Measurements from ENCODE around the gene DHX35. TPM values are rescaled to one million over a fixed set of nuclear protein-coding genes. Genes with fewer than 3 reads are reported as not detected.

Gene DHX35
- total RNA-seq, 1 experiment from 2014 or later: 11.2 TPM

- Histone ChIP-seq H3K27me3 (ENCODE audit: insufficient read depth, low read length) (no peaks in the 10 kb centered on the region), H3K4me2 (ENCODE audit: low read length) (no peak overlapping the region), H4K20me1 (ENCODE audit: insufficient read depth) (no peaks in the 10 kb centered on the region), H3K27ac (ENCODE audit: low read depth, low read length) (no peak overlapping the region), H3K9me3 (ENCODE audit: control insufficient read depth in 1 of 2, insufficient read depth in 1 of 2, low read depth in 1 of 2, low read length in 2 of 2) (no peaks in the 10 kb centered on the region), H3K9me2 (ENCODE audit: insufficient read depth) (no peaks in the 10 kb centered on the region), H3K36me3 (ENCODE audit: control insufficient read depth in 1 of 2, insufficient read depth in 2 of 2, low read length in 2 of 2) (peaks cover 13 to 24% of the 10 kb centered on the region in 2 experiments; a peak in 2 of 4 replicates), H3K4me3 (replicated peaks in 1 of 2; ENCODE audit: low read depth in 1 of 2, low read length in 2 of 2) (no peak overlapping the region), H3K79me2 (ENCODE audit: insufficient read depth, low read length) (no peaks in the 10 kb centered on the region), H3K9ac (ENCODE audit: low read length) (no peak overlapping the region), H2AFZ (ENCODE audit: low read depth, low read length, poor library complexity, severe bottlenecking) (no peak overlapping the region), H3K4me1 (ENCODE audit: control insufficient read depth in 1 of 2, insufficient read depth in 2 of 2, low read length in 2 of 2) (peaks cover 0 to 9% of the 10 kb centered on the region in 2 experiments; a peak in 1 of 4 replicates)
- CTCF ChIA-PET: no interaction called here
- BruUV-seq (replicated peaks): no TSS peak
- DNase-seq (ENCODE audit: low read depth, low spot score) (no peak), ATAC-seq (no peak)
- intact Hi-C loops (cut with micrococcal nuclease): no loop called here
- POLR2A ChIA-PET: no interaction called here
- TF ChIP-seq SRF (IDR thresholded peaks at IDR 0.05; ENCODE audit: low read depth) (no peak), CBX3 (IDR thresholded peaks at IDR 0.05; ENCODE audit: low read depth) (no peak), REST (IDR thresholded peaks at IDR 0.05; ENCODE audit: low read depth) (no peak), POLR2A (IDR thresholded peaks at IDR 0.05; ENCODE audit: borderline replicate concordance, extremely low read depth, insufficient read depth, insufficient read length) (no peak), EGR1 (IDR thresholded peaks at IDR 0.05; ENCODE audit: low read depth) (no peak), POLR2AphosphoS5 (IDR thresholded peaks at IDR 0.05; ENCODE audit: low read depth, low read length) (no peak), CEBPB (IDR thresholded peaks at IDR 0.05; ENCODE audit: low read depth) (no peak), TCF7L2 (IDR thresholded peaks at IDR 0.05; ENCODE audit: borderline replicate concordance, extremely low read depth, insufficient read depth, insufficient read length) (no peak), ELF1 (IDR thresholded peaks at IDR 0.05; ENCODE audit: borderline replicate concordance, low read depth) (no peak), FOSL1 (IDR thresholded peaks at IDR 0.05; ENCODE audit: low read depth) (no peak), SP1 (IDR thresholded peaks at IDR 0.05; ENCODE audit: low read depth) (no peak), YY1 (IDR thresholded peaks at IDR 0.05; ENCODE audit: extremely low read depth, insufficient replicate concordance, low read depth, low read length) (no peak), ATF3 (IDR thresholded peaks at IDR 0.05) (no peak), MAX (IDR thresholded peaks at IDR 0.05) (no peak), ZBTB33 (IDR thresholded peaks at IDR 0.05; ENCODE audit: extremely low read depth, insufficient replicate concordance, low read length) (no peak)
- RAD21 ChIA-PET (ENCODE audit: low non-redundant PET in 1 of 2, low total read pairs in 2 of 2, uncharacterized antibody in 2 of 2, unreplicated experiment in 2 of 2): no interaction called here
Observed at GRCh38 chr20:39019027-39019426, 56.9 kb downstream of the DHX35 start.

All from HCT116 (cell line).